Smooth muscle cell of the coronary artery (primary cell): ENCODE measurements around the gene PKDREJ. TPM values are rescaled to one million over a fixed set of nuclear protein-coding genes. Genes with fewer than 3 reads are reported as not detected.

ENCODE experiments used
- total RNA-seq: library from RNA; depleted of rRNA; stranded (reverse); fragments of >200 nt; gene quantifications from 2 replicates; pipeline ENCODE4 v1.2.3, GENCODE V29; 2014; ENCODE audit warnings: low replicate concordance

The PKDREJ gene, protein sequence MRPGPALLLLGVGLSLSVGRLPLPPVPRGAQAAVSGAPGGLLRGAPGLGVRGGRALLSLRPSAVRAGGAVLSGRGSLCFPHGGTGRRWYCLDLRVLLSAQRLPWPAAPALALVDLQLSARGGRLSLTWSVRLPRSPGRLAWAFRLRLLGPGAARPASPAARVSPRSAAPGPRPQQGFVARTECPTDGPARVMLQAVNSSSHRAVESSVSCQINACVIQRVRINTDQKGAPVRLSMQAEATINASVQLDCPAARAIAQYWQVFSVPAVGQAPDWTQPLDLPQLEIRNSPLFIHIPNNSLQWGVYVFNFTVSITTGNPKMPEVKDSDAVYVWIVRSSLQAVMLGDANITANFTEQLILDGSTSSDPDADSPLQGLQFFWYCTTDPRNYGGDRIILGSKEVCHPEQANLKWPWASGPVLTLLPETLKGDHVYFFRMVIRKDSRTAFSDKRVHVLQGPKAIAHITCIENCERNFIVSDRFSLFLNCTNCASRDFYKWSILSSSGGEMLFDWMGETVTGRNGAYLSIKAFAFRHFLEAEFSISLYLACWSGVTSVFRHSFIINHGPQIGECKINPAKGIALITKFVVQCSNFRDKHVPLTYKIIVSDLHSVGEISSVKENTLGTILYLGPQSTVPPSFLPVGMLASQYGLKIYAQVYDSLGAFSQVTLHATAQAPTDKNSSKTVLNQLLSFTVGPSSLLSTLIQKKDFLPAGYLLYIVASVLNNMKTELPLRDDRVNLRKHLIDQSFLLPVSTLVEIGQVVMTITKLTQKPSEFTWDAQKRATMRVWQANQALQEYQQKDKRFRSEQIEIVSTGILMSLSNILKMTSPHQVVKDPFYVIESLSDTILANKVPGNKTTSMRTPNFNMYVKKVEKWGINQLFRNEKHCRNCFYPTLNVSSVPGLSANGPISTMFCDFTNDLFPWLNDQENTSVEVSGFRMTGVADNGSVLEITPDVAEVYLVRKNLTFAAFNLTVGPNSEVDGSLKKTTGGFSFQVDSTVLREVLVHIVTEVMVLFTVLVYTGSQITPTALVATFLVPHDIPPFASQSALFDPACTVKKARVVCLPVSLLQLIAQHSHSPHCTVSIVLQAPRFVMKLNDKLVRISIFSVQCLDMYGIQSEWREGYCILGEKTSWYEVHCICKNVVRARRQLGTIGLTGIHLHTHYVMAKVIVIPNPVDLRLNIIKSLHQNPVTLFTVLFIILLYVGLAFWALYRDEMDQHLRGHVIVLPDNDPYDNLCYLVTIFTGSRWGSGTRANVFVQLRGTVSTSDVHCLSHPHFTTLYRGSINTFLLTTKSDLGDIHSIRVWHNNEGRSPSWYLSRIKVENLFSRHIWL (N-terminal part only)
- total RNA-seq, result under 0.01 TPM in 1 of 2 replicates, not detected in the other

DNA sequence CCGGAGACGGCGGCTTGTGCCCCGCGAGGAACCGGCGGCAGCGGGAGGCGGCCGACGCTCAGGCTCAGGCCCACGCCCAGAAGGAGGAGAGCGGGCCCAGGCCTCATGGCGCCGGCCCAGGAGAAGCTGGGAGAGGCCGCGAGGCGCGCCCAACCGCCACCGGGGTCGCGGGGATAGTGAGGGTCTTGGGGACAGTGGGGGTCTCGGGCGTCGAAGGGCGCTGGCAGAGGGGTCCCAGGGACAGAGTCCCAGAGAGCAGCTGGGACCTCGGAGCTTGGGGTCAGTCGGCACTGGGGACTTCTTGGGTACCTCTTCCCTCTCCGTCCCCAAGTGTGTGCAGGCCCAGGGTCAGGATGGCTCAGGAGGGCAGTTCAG, at the start of gene PKDREJ:
TSS of gene PKDREJ (minus strand) at position 128 of the 375 bp plus-strand sequence. CDS start at position 107, 21 bp downstream.

DNA sequence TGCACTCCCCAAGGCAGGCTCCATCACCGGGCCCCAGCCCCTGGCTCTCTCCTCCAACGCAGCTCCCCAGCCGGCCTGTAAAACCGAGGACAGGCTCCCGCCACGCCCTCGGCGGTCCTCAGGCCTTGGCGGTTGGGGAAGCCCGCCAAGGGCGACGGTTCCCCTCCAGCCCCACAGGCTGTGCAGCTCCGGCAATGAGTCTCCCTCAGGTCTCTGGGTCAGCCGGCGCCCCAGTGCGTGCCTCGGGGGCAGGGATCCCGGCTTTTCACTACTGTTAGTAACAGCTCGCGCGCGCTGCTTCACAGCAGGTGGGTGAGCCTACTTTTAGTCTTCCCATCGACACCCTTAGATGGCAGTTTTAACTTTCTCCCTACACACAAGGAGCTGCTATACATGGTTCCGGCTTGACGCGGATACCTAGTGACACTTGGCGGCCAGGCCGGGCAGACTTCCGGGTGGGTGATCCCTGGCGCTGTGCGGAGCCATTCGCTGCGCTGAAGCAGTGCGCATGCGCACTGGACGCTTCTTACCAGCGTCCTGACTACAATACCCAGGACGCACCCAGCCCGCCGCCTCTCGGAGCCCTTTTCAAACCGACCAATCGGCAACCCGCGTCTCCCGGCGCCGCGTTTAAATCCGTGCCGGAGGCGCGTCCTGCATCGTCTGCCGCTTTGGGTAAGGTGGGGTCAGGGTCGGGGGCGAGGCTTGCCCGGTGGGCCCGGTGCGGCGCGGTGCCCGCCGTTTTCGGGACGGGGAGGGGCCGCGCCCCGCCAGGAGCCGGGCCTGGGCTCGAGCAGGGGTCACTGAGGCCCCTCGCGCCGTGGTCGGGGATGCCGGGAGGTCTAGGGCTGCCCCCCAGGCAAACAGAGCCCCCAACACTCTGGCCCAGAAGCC, 33.4 kb upstream of the PKDREJ start, which contains the start of gene GTSE1:
TSS of gene GTSE1 (plus strand) at position 614 of the 894 bp plus-strand sequence. CDS start 531 bp downstream, outside the sequence.

DNA sequence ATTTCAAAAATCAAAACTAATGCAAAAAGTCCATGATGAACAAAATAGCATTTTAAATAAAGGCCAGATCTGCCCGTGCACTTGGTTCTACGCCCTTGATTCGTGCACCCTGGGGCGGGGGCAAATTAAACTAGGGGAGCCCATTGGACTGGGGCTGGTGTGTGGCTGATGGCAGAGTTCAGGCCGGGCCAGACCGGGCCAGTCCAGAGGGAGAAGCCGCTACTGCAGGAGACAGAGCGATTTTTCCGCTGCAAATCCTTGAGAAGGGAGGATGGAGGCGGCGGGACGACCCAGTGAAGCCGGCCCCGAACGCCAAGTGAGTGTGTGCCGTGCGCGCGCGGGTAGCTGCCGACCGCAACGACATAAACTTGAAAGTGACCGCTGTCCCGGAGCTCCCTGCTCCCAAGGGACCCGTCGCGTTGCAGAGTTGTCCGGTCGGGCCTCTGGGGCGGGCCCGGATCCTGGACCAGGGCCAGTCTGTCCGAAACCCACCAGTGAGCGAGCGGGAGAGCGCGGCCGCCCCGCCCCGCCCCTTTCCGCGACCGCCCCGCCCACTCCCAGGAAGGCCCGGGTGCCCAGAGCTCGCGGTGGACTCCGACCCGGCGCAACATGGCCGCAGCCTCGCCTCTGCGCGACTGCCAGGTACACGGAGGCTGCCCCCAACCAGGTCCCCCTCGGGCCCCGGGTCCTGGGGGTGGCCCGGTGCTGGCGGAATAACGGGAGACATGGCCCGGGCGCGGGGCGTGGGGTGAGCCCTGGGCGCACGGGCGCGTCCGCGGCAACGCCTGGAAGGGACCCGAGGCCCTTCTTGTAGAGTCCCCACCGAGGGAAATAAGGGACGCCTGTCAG, 4.5 kb upstream of the PKDREJ start, which contains the start of gene TTC38:
TSS of gene TTC38 (plus strand) at position 578 of the 849 bp plus-strand sequence. CDS start at position 610, 32 bp downstream.

DNA sequence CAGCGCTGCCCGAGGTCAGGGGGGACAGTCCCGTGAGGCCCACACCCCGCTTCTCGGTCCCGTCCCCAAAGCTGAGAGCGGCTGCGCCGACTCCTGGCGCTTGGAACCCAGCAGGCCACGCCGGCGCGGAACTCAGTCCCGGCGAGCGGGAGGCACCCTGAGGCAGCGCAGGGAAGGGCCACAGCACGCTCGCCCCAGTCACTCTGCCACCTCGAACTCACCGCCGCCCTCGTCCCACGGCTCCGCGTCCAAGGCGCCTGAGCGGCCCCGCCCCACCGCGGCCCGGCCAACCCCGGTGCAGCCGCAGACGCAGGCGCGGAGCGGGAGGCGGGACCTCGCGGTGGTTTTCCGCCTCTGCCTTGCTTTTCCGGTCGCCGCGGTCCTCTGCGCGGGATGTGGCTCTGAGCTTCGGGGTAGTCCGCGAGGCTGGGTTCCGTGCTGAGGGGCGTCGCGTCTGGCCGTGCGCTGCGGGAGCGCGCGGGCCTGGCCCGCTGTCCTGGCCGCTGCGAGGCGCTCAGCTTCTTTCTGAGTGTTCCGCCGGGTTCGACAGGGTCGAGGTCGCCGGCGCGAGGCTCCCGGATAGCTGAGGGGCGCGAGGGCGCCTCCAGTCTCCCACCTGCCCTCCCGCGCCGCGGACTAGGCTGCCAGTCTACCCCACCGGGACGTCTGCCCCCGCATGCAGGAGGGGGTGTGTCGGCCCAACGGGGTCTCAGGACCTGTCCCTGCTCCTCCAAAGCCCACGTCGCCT, 12.9 kb downstream of the PKDREJ start, which contains the start of gene CDPF1:
TSS of gene CDPF1 (minus strand) at position 259 of the 748 bp plus-strand sequence. CDS start 2,009 bp downstream, outside the sequence.

Other genes with a start within 250 kb of the PKDREJ start
- gene PPARA, start 112.8 kb downstream of the PKDREJ start, total RNA-seq, result 10.7 and 12.5 TPM in 2 replicates
- gene CDPF1, start 13.1 kb downstream of the PKDREJ start, total RNA-seq, result 3.2 and 8.8 TPM in 2 replicates
- 21.3 and 22.2 TPM in 2 replicates for gene TTC38, start 4.7 kb upstream of the PKDREJ start, total RNA-seq
- gene GTSE1, start 33.5 kb upstream of the PKDREJ start, total RNA-seq, result 1.8 TPM in 1 of 2 replicates, not detected in the other
- 26.4 and 32.5 TPM in 2 replicates for gene TRMU, start 72.4 kb upstream of the PKDREJ start, total RNA-seq